Kidney tubule cell (primary cell): ENCODE results near the gene SEL1L.
"Not testable (repeated sequence)": the region's sequence is repeated elsewhere in the genome, so short reads cannot be mapped to it uniquely, and the experiment has no call there.

Experiments
- DNase-seq: peaks from one replicate; pipeline ENCODE4 v3.0.0-alpha.2; 2018; ENCODE audit warnings: low spot score

The SEL1L gene

DNA sequence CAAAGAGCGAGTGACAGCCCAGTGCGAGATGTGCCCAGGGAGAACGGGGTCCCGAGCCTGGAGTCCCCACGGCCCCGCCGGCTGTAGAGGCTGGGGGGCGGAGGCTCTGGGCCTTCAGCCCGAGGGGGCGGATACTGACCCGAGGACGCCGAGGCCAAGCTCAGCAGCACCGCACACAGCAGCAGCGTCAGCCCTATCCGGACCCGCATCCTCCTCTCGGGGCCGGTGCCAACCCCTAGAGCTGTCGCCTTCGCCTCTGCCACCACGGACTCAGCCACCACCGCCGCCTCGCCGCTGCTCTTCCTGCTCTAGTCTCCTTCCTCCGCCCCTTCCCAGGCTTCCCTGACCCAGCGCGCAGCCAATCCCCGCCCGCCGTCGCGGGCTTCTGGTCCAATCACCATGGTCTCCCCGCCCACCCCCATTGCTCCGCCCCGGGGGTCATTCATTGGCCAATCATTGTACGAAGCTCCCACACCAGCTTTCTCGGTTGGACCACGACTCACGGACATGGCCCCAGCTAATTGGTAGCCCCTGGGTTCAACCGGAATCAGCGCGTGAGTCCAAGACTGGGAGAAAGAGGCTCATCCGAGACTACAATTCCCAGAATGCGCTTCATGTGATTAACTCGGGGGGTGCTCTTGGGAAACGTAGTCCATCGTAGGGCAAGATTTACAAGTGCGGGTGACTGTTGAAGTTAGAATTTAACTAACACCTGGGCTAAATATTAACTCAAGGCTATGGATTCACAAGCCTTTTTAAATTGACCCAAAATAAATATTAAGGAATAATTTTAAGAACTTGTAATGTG, at the start of gene SEL1L:
Gene SEL1L, minus strand, starts transcription at position 318 of the 808 bp plus-strand sequence. Its CDS starts 109 bp downstream, at position 209.
- peak; percentile 100 for DNase-seq

DNA sequence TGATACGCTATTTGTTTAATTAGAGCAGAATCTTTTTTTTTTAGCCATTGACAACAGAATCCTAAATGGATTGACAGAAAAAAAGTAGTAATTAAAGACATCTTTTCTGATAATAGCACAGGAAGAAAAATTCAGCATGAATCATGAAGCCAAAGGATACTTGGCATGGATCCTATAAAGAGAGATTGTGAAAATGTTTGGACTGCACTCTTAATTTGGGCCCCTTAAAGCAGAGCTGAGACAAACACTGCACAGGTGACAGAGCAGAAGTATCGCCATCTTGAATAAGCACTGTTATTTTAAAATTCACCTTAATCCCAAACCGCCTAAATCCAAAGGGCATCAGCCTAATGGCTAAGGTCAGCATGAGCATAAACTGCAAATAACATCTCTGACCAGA, 48.8 kb upstream of the SEL1L start:
- DNase-seq: no peak

DNA sequence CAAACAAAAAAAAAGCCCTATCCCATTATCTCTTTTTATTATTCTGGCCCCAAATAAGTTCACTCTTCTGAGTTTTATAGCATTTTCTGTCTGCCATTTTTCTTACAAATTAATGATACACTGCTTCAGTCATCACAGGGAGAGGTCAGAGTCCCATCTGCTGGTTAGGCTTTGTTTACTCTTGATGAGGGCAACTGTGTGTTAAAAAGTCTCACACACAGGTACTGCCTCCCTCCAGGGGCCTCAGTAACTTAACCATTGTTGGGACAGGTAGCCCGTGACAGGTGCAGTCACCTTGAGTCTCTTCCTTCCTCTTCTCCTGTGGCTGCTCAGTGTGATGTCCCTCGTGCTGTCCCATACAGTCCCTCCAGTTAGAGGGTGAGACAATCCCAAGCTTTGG, 45.5 kb upstream of the SEL1L start:
- no peak for DNase-seq

DNA sequence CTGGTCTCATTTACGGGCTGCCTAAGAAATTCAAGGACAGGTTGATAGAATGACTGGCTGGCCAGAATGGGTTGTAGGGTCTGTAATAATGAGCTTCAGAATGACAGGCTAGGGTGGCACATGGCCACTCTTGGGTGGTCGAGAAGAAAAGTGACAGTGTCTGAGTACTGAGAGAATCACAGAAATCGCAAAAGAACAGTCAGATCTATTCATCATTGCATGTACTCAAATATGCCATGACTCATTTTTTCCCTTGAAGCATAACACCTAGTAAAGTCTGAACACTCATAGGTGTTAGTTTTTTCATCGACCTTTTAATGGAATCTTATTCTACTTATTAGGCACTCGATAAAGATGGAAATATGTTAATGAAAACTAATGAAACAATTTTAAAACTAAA, 37.8 kb upstream of the SEL1L start:
- peak; percentile 16 for DNase-seq

DNA sequence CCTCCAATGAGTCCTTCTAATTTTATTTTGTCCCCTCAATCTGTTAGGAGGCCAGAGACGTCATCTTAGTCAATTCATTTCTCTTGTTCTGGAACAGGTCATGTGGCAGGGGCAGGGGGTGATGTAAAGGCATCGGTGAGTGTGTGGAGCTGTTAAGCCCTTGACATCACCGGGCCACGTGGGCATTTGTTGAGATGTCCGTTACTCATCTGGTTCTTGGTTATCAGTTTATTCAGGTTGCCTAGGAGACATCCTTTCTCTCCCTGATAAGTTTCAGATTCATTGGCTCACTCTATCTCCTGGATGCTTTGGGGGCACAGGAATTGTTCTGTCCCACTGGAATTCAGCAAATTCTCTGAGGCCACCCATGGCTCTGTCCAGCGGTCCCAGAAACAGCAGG, 33.6 kb upstream of the SEL1L start:
- no peak for DNase-seq

DNA sequence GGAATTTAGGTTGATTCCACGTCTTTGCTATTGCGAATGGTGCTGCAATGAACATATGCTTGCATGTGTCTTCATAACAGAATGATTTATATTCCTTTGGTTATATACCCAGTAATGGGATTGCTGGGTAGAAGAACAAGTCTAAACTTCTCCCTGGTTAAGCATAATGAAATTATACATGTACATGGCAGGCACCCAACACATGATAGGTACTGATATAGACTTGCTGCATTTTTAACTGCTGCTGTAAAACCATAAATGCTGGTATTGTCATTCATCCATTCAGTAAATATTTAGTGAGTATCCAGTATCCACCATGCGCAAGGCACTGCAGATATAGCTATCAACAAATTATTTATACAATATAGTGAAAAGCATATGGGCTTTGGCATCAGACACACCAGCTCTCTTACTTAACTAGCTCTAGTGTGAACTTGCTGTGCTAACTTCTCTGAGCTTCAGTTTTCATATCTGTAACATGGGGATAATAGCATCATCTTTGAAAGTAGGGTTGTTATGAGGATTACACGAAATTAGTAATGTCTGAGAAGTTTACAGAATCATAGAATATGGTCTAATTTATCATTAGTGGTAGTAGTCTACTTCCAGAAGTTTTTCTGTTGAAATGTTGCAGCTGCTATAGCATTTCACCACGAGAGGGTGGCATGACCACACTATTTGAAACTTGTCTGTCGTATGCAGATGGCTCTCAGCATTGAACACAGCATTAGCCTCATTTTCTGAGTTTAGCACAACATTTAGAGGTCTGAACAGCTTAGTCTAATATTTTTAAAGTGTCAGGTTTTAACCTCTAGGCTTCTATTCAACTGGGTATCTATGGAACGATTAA, 32.0 kb upstream of the SEL1L start:
- DNase-seq: peak; percentile 12

DNA sequence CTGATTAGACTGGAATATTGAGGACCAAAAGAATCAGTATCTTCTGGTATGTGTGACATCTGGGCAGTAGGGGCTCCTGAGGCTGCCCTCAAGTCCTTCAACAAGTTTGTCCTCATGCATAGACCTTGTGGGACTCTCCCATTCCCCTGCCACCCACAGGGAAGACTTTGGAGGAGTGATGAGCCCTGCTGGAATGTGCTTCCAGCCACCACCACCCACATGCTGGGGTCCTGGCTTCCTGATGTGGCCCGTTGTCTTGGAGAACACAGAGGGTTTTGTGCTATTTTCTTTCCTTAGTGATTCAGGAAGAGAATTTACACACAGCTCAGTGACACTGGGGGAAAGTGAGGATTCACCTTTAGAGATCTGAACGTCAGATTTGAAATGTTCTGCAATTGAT, 29.2 kb upstream of the SEL1L start:
- no peak for DNase-seq

DNA sequence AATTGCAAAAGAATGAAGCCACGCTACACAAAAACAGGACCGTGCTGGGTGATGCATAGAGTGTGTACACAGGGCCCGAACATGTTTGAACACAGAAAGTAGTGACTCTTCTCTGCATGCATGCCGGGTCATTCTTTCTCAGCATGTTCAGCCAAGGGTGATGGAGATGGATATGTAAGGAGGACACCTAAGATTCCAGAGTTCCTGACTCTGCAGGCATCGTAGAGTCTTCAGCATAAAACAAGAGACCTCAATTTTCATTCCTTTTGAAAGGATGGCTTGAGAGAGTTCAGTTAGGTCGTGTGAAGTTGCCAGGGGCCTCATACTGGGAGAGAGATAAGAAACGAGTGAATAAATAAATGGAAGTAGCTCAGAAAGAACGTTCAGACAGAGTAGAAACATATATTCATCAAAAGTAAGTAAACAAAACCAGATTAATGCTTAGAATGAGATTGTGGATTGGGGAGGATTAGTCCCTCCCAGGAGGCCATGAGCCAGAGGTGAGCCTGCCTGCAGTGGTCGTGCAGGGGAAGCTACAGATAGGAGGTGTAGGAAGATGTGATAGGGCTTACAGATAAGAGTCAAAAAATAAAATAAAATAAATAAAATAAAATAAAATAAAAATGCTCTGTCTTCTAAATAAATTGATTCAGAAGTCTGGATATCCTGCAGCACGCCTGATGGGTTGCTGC, 27.6 kb upstream of the SEL1L start:
- no peak for DNase-seq

DNA sequence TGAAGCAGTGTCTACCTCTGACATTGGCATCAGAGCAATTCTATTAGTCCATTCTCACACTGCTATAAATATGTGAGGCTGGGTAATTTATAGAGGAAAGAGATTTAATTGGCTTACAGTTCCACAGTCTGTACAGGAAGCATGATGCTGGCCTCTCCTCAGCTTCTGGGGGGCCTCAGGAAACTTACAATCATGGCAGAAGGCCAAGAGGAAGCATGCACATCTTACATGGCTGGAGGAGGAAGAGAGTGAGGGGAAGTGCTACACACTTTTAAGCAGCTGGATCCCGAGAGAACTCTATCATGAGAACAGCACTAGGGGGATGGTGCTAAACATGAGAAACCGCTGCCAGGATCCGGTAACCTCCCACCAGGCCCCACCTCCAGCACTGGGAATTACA, 25.7 kb upstream of the SEL1L start:
- DNase-seq: no peak

DNA sequence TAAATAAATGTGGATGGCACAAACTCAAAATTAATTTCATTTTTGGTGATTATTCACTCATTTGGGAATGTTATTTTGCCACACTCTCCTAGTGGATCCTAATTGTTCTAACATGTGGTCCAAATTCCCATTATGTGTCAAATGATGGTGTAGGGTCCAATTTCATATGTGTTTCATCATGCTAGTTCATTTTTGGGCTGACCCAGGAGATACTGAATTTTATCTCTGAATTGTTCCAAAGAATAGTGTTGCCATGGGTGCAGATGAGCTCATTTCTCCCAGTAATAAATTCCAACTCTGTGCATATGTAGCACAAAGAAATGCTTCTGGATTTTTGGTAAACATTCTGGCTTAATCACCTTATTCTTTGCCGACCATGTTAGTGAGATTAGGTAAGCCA, 23.5 kb upstream of the SEL1L start:
- DNase-seq: no peak

DNA sequence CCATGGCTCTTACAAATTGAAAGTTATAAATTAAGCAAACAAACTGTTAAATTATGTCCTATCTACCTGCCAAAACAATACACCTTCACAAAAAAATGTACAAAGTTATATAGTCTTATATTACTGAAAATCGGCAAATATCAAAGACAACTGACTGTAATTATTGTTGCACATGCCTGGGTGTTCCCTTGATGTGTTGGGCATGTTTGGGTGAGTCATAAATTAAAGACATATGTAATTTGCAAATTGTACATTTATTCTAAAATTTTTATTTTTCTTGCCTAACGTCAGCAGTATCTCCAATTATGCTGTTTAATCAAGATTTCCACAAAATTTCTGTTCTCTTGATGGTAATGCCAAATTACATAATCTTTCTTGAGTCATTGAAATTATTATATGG, 22.0 kb upstream of the SEL1L start:
- DNase-seq: no peak

DNA sequence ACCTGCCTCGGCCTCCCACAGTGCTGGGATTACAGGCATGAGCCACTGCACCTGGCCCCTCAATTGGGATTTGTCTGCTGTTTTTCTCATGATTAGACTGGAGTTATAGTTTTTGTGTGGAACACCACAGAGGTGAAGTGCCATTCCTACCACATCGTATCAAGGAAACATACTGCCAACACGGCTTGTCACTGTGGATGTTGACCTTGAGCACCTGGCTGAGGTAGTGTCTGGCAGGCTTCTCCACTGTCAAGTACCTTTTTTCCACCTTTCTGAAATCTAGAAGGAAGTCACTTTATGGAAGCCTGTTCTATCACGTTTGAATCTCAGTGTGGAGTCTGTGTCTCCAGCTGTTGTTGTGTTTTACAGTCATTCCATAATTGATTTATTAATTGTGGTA, 21.4 kb upstream of the SEL1L start:
- DNase-seq: no peak

DNA sequence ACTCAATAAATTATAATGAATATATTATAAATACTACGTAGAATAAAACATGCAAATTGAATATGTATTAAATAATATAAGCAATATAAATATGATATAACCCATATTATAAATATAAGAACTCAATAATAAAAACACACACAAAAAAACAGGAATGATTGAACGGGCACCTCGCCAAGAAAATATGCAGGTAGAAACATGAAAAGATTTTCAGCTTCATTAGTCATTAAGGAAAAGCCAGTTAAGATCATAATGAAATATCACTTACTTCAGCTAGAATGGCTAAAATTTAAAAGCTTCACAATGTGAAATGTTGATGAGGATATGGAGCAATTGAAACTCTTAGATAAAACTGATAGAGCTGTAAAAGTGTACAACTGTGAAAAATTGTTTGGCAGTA, 17.8 kb upstream of the SEL1L start:
- no peak for DNase-seq

DNA sequence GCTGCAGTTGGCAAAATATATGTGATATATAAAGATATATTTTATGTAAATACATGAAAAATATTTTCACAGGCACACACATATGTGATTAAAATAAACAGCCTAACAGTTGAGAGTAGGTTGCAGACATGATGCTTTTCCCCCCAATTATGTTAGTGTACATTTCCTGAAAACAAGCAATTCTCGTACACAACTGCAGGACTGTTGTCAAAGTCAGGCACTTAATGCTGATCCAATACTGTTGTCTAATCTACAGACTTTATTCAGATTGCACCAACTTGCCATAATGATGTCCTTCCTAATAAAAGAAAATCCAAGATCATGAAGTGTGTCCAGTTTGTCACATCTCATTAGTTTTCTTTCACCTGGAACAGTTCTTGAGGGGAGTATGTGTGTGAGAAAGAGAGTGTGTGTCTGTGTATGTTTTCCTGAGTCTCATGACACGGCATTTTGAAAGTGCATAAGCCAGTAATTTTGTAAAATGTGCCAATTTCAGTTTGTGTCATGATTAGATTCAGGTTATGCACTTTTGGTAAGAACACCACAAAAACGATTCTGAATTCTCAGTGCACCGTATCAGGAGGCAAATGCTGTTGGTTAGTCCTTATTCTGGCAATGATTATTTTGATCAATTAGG, 16.5 kb upstream of the SEL1L start:
- DNase-seq: no peak

DNA sequence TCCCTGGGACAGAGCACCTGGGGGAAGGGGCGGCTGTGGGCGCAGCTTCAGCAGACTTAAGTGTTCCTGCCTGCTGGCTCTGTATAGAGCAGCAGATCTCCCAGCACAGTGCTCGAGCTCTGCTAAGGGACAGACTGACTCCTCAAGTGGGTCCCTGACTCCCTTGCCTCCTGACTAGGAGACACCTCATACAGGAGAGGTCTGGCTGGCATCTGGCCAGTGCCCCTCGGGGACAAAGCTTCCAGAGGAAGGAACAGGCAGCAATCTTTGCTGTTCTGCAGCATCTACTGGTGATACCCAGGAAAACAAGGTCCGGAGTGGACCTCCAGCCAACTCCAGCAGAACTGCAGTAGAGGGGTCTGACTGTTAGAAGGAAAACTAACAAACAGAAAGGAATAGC, 7.6 kb upstream of the SEL1L start:
- not testable (repeated sequence) for DNase-seq

DNA sequence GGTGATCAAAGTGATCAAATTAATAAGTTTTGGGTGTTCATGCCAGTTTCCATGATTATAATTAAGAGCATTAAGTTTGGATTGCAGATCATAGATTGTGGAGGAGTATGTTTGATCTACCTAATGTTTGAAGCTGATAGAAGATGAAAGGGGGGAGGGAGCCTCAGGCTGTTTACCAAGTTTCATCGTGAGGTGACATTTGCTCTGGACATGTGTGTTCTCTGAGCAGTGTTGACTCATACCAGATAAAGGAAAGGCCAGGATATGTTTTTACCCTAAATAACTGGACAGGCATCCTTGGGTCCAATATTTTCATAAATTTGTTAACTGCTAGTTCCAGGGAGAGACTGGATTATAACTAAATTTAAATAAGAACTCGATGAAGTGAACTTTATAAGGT, 3.5 kb upstream of the SEL1L start:
- no peak for DNase-seq

DNA sequence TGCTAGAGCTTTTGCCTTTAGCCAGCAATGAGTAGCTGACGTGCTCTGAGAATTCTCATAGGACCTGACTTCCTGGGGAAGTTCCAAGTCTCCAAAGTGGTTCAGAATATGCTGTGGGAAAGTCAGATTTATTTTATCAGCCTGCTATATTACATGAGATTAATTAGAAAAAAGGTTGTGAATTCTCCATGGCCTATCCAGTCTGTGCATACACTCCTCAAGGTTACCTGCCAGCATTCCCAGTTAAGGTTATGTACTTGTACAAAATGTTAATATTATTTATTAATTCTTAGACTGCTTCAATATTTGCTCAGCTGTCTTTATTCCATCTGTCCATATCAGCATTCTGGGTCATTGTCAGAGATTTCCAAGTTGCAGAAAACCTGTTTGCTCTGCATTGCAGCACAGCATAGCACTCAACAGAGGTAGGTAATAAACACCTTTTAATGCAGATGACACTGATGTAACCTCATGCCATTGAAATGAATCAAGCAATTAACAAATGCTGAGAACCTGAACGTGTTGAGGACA, 2.7 kb upstream of the SEL1L start:
- no peak for DNase-seq

DNA sequence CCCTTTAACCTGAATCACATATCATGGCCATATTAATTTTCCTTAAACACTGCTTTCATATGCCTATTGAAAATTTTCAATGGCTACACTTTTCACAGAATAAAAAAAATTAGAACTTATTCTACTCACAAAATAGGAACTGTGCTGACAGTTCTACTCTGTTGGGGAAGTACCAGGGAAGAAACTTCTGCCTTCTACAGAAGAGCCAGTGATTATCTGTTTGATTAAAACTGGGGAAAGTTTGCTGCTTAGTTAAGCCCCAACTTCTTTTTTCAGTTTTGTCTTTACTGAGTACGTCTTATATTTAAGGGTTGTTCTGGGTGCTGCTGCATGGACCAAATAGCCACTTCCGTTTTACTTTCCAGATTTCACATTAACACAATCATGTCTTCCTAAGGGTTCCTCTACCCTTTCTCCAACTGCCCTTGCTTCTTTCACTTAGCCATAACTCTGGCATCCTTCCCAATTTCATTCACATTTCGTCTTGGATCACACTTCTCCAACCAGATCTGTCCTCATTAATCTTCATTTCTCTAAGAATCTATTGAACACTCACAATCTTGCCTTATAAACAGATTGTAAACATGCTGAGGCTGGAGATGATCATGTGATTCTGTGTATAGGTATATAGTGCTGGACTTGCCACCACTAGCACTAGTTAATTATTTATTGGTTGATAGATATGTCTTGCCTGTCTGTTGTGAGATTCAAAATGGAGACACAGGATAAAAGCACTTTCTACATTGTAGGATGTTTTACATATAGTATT, 1.9 kb upstream of the SEL1L start:
- no peak for DNase-seq

DNA sequence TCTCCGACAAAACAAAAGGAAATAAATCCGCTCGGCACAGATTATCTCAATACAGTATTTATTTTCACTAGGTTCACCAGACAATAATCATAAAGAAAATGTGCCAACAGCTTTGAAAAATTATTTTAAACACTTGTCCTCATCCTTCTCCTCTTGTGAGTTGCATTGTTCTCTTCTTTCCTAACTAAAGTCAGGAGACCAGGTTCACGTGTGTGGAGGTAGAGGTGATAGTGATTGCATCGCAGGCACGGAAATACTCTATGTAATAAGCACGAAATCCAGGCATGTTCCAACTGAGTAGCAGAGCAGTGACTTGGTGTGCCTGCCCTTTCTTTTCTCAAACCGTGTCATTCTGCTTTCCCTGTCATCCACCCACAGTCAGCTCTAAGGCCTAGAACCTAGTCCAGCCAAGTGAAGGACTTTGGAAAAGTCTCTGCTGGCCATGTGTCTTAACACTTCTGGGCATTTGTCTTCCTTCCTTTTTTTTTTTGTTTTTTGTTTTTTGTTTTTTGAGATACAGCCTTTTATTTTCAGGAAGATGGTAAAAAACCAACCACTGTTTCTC, 939 bp upstream of the SEL1L start:
- DNase-seq: no peak

DNA sequence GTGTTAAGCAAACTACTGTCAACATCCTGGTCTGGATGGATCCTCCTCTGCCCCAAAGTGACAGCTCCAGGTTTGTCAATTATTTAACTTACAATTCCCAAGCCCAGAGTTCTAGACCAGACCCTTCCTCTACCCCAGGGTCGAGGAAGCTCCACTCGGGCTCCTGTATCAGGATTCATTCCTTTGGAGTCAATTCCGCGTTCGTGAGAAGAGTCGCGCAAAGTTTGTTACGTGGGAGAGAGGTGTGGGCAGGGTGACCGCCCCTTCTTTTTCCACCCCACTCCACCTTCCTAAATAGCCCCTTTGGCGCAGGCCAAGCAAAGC, 479 bp downstream of the SEL1L start:
- DNase-seq: no peak

DNA sequence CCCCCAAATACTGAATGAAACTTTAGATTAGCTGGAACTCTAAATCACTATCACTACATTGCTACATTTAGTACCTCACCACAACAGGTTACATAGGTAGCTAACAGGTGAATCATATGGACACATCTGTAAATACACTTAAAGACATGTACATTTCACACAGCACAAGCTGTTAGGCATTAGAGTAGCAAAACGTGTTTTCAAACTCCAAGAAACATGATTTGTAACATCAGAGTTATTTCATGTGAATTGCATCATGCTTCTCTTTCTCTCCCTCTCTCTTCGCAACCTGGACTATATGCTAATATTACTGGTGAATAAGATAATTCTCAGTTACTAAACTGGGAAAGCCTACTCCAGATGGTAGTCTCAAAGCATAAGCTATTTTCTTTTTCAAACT, 4.3 kb downstream of the SEL1L start:
- no peak for DNase-seq
